WI38 (cell line): ENCODE data around the gene CDCA4.

Source experiments
- H3K4me3 ChIP-seq: 2 replicates; pipeline ENCODE4 v1.5.1; 2011; ENCODE audit warnings: low read depth, mild to moderate bottlenecking, control low read depth, low read length
- CTCF ChIP-seq: IDR thresholded peaks from 2 replicates; pipeline ENCODE4 v1.5.1; 2012; ENCODE audit warnings: low read depth, mild to moderate bottlenecking, control low read depth, low read length

The CDCA4 gene

GRCh38 chr14:105061428-105062047 lies 40.7 kb upstream of the CDCA4 start:
- TF ChIP-seq CTCF: no peak
- no peak overlapping the region for H3K4me3 ChIP-seq

GRCh38 chr14:105060751-105061427 lies 40.0 kb upstream of the CDCA4 start:
- H3K4me3 ChIP-seq: no peak overlapping the region
- no peak for TF ChIP-seq CTCF

- TF ChIP-seq CTCF: no peak
- H3K4me3 ChIP-seq: no peak overlapping the region
These were observed 39.2 kb upstream of the CDCA4 start for GRCh38 chr14:105059925-105060565.

DNA sequence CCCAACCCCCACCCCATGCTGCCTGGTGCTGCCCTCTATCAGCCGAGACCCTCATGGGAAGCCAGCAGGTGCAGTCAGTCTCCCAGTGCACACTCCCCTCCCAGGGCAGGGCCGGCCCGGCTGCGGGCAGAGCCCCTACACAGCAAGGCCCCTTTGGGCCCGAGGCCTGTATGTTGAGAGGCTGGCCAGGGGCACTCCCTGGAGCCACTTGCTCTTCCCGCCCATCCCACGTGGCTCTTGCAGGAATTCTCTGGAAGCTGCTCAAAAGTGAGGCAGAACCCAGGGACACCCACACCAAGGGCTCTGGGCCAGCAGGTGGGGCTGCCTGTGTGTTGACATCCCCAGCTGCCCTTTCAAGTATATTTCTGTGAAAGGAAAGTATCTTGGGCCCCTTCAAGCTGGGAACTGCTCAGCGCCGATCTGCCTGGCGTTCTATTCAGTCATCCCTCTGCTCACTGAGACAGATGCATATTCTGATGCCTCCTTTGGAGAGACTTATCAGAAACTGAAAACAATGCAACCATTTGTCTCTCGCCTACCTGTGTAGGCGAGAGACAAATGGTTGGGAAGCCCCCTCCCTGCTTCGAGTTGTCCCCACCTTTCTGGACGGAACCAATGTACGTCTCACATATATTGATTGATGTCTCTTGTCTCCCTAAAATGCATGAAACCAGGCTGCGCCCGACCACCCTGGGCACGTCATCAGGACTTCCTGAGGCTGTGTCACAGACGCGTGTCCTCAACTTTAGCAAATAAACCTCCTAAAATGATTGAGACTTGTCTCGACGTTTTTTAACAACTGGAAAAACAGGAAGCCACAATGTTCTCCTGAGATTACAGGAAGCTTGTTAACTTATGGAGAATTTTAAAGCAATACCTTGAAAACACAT lies 38.4 kb upstream of the CDCA4 start:
- no peak overlapping the region for H3K4me3 ChIP-seq
- TF ChIP-seq CTCF: no peak

DNA sequence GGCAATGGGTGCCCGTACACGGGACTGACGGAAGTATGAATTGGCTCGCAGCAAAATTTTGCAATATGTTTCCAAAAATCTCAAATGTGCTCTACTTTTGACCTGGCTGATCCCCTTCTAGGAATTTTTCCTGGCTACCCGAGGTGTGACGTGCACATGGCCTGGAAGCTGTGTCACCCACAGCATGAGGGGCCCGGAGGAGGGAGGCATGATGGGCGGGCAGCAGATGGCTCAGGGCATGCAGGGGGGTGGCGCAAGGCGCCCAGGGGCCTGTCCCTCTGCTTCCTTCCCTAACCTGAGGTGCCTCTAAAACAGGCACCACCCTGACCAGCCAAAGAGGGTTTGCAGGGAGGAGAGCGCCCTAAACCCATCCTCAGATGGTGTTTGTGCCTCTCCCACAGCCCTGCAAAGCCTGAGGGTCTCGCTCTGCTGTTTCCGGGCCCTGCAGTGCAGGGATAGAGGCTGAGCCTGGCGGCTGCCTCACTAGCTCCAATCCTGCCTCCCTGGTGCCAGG lies 37.7 kb upstream of the CDCA4 start:
- no peak for TF ChIP-seq CTCF
- no peak overlapping the region for H3K4me3 ChIP-seq

DNA sequence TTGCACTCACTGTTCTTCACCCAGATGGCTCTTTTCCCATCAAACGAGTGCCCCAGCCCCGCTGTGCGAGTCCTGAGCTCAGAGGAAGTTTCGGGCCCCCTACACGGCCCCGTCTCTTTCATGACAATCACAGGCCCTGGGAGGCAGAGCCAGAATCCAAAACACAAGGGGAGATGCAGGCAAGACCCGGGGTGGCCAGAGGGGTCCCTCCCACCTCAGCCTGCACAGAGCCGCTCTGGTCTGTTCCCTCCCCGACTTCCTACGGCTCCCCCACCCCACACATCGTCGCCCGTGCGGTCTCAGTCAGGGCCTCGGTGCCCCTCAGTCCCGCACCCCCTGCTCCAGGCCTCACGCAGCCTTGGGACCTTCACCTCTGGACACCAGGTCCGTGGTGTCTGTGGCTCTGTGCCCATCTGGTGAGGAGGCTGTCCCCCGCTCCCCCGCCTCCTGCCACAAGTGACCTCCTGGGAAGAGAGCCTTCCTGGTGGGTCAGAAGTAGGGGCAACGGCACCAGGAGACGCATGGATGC lies 35.5 kb upstream of the CDCA4 start:
- no peak for TF ChIP-seq CTCF

More for the DNA sequence above, 35.5 kb upstream of the CDCA4 start:
- no peak overlapping the region for H3K4me3 ChIP-seq
